HG03066 (cell line): Measurements from ENCODE around the gene ALDH2.
"Not testable (repeated sequence)": the region's sequence is repeated elsewhere in the genome, so short reads cannot be mapped to it uniquely, and the experiment has no call there.

Source experiments
- ATAC-seq: cut with Tn5 transposase; IDR thresholded peaks from one replicate; pipeline ENCODE4 v1.9.1; 2021; ENCODE audit warnings: low read depth; ENCODE audit not compliant: unreplicated experiment

ALDH2 gene

DNA sequence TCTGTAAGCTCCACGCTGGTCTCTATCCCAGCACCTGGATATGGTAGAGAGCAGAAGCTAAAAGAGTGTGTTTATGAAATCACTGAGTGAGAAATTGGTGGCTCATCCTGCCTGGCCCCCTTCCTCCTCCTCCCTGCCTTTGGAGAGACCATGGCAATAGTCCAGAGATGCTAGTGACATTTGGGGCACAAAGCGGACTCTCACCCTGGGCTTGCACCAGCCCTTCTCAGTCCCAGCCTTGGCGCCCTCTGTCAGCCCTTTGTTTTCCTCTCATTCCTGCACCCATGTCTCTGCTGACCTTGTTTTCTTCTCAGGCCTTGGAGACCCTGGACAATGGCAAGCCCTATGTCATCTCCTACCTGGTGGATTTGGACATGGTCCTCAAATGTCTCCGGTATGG, 18.2 kb downstream of the ALDH2 start:
- no peak for ATAC-seq

DNA sequence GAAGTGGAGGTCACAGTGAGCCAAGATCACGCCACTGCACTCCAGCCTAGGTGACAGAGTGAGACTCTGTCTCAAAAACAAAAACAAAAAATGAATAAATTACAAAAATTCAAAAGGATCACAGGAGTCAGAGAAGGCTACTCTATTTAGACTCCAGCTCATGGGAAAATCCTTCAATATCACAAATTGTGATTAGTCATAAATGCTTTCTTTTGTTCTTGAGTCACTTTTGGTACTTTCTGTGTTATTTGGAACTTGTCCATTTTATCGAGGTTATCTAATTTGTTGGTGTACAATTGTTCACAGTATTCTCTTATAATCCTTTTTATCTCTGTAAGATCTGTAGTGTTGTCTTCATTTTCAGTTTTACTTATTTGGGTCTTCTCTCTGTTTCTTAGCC, 18.9 kb downstream of the ALDH2 start:
- ATAC-seq = no peak

DNA sequence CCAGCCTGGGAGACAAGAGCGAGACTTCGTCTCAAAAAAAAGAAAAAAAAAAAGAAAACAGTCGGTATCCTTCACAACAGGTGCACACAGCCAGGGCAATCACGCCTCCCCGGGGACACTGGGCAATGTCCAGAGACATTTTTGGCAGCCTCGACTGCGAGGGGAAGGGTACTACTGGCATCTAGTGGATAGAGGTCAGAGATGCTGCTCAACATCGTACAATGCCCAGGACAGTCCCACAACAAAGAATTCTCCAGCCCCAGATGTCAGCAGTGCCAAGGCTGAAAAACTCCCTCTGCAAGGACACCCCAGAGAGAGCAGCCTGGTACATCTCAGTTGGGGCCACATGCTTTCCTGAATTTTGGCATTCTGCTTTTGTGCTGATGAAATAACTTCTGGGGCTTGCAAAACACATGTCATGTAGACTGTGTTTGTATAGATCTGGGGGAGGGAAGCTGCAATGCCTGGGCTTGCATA, 21.5 kb downstream of the ALDH2 start:
- ATAC-seq = no peak

DNA sequence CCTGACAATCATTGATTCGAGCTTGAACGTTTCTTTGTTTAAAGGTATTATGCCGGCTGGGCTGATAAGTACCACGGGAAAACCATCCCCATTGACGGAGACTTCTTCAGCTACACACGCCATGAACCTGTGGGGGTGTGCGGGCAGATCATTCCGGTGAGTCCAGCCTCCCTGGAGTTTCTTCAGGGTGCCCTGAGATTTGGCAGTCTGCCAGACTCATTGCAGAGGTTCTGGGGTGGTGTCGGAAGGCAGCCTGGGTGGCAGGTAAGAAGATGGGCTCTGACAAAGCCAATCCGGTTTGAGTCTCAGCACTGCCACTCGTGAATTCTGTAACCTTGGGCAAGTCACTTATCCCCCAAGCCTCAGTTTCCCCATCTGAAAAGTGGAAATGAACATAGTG, 23.0 kb downstream of the ALDH2 start:
- ATAC-seq = no peak

DNA sequence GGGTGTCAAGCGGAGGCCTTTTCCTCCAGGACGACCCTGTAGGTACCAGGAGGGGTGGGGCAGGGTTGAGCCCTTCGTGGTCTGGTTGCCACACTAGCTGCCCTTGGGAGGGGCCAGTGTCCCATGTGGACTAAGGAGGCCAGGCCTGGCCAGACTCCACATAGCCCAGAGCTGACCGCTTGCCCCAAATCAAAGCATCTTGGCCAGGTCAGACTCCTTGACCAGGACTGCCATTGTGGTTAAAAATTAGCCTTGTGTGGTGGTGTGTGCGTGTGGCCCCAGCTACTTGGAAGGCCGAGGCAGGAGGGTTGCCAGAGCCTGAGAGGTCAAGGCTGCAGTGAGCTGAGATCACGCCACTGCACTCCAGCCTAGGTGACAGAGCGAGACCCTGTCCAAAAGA, 24.8 kb downstream of the ALDH2 start:
- ATAC-seq = no peak

DNA sequence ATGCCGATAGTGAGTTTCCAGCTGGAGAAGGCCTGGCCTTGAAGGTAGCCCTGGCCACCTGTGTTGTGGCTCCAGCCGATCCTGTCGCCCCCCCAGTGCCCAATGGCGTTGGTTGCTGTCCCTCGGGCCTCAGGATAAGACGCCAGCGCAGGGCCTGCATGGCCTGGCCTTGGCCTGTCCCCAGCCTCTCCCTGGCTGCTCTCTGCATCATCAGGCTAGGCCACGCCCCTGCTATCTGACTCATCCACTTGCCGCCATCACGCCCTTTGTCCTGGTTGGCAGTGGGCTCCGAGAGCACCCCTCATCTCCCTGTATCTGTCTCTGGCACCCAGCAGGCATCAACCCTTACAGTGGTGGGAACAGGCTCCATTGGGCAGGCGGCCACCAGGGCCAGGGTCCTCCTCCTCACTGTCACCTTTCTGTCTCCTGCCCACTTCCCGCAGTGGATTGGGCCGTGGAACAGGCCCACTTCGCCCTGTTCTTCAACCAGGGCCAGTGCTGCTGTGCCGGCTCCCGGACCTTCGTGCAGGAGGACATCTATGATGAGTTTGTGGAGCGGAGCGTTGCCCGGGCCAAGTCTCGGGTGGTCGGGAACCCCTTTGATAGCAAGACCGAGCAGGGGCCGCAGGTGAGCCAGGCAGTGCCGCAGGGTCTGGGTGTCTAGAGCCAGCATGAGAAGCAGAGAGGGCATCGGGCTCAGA, 25.6 kb downstream of the ALDH2 start:
- no peak for ATAC-seq

DNA sequence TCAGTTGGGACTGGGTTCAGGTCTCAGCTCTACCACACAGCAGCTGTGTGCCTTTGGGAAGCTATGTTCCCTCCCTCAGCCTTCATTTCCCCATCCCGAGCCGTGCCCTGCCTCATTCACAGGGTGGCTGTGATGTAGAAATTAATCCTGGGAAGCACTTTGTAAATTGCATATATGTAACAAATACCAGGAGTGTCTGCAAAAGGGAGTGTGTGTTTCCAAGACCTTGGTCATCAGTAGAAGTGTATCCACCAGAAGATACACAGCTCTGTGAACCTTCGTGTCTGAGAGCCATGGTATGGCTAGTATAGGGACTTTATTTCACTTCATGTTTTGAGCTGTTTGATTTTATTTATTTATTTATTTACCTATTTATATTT, 26.1 kb downstream of the ALDH2 start:
- ATAC-seq = no peak

DNA sequence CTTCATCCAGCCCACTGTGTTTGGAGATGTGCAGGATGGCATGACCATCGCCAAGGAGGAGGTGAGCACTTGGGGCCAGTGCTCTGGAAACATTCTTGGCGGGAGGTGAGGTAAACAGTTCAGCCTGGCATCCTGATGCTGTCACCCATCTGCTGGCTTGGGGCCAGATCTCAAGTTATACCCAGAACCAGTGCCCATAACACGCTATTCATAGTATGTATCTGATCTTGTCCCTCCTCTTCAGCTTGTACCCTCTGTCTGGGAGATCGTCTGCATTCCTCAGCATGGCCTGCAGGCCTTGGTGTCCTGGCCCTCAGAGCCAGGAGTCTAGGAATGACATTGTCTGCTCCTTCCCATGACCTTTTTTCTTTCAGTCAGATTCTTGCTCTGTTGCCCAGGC, 31.4 kb downstream of the ALDH2 start:
- ATAC-seq = no peak

DNA sequence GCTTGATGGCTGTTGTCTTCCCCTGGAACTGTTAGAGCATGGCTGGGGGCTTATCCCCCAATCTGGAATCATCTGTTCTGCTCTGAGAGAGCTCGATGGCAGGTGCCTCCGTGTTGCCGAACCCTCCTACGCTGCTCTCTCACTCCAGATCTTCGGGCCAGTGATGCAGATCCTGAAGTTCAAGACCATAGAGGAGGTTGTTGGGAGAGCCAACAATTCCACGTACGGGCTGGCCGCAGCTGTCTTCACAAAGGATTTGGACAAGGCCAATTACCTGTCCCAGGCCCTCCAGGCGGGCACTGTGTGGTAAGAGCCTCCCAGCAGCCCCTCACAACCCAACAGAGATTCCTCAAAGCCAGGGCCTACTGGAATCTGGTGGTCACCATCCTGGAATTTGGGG, 33.0 kb downstream of the ALDH2 start:
- no peak for ATAC-seq

DNA sequence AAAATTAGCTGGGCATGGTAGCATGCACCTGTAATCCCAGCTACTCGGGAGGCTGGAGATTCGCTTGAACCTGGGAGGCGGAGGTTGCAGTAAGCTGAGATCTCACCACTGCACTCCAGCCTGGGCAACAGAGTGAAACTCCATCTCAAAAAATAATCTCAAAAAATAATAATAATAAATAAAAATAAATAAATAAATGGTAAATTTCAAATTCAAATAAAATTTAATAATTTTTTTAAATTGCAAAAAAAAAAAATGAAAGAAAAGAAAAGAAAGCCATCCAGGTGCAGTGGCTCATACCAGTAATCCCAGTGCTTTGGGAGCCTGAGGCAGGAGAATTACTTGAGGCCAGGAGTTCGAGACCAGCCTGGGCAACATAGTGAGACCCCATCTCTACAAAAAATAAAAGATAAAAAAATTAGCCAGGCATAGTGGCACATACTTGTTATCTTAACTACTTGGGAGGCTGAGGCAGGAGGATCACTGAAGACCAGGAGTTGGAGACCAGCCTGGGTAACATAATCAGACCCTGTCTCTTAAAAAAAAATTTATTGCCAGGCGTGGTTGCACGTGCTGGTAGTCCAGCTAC, 36.4 kb downstream of the ALDH2 start:
- ATAC-seq = no peak

DNA sequence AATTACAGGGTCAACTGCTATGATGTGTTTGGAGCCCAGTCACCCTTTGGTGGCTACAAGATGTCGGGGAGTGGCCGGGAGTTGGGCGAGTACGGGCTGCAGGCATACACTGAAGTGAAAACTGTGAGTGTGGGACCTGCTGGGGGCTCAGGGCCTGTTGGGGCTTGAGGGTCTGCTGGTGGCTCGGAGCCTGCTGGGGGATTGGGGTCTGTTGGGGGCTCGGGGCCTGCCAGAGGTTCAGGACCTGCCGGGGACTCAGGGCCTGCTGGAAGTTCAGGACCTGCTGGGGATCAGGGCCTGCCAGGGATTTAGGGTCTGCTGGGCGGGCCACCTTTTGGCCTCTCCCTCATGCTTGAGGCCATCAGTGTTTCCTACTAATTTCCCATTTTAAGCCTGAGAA, 37.1 kb downstream of the ALDH2 start:
- ATAC-seq = no peak

DNA sequence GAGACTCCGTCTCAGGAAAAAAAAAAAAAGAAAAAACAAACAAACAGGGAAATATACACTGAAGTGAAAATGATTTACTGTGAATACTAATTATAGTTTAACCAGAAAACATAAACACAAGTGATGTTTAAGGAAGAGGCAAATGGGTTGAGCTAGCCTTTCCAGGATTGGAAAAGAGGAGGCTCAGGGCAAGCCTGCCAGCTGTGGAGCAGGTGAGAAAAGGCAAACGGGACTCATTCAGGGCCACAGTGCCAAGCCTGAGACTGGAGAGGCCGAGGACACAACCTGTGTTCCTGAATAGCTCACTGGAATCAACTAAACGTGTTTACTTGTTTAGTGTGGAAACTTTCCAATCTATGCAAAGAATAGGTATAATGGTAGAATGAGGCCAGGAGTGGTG, 39.6 kb downstream of the ALDH2 start:
- ATAC-seq = no peak

DNA sequence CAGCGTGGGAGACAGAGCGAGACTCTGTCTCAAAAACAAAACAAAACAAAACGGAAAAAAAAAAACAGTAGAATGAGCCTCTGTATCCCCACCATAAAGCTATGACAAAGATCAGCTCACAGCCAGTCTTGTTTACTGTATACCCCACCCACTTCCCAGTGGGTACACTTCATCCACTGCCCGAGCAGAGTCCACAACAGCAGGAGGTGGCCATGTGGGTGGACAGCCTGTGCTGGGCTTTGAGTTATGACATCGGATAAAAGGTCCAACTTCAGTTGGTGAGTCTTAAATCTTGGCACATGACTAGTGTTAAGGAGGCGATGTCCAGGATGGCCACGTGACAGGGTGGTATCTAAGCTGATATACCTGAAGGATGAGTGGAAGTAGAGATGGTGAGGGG, 40.5 kb downstream of the ALDH2 start:
- no peak for ATAC-seq

DNA sequence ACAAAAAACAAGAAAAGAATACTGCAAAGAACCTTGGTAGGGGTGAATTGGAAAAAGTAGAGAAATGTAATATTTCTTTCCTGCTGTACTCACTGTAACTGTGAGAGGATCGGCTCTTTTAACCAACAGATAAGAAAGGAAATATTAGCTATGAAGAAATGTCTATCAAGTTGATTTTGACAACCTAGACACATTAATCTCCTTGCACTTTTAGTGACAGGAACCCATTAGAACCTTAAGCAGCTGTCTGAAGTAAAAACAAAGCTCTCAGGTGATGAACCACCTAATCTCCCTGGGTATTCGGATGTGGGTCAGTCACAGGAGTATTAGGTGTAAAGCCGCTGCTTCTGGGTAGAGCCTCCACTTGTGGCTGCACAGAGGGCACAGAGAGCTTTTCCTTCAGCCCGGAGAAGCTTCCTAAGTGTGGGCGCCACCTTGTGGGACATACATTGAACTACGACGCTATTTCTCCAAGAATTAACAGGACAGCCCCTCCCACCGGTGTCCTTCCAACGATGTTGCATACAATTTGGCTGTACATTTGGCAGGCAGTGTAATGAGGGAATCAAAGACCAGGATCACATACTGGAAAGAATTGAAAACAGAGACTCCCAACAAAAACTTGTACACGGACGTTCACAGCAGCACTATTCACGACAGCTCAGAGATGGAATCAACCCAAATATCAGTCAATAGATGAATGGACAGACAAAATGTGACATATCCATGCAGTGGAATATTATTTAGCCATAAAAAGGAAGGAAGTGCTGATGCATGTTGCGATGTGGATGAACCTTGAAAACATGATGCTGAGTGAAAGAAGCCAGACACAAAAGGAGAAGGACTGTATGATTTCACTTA, 46.4 kb downstream of the ALDH2 start:
- no peak for ATAC-seq

DNA sequence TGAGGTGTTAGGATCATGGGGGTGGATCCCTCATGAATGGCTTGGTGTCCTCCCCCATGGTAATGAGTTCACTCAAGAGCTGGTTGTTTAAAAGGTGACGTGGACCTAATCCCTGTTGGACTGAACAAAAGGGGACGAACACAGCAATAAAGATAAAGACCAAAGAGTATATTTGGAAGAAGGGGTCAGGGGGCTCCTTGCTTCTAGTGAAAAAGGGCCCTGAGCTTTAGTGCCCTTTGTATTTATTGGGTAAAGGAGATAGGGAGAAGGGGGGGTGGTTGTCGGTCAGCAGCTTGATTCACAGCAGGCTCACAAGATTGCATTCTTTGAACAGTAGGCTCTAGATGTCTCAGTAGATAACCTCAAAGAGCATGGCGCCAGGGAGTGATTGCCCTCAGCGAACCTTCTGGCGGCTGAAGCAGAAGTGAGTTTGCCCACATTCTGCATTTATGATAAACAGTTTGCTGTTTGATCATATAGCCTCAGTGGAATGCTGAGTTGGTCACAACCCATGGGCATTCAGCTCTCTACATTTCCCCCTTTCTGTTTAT, 49.4 kb downstream of the ALDH2 start:
- ATAC-seq = no peak

DNA sequence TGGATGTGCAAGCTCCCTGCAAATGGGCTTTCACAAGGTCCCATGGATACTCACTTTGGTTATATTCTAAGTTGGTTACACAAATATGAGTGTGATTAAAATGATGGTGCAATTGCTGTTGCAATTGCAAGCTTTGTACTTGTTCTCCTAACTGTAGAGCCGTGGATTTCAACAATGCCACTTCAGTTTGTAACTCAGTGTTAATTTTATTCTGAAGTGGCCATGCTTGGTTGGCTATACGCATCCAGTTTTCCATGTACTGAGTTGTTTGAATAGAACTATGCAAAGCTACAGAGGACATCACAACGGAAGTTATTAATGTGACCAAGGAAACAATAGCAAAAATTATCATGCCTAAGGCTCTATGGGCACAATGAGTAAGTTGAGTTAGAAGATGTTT, 50.2 kb downstream of the ALDH2 start:
- ATAC-seq = not testable (repeated sequence)

DNA sequence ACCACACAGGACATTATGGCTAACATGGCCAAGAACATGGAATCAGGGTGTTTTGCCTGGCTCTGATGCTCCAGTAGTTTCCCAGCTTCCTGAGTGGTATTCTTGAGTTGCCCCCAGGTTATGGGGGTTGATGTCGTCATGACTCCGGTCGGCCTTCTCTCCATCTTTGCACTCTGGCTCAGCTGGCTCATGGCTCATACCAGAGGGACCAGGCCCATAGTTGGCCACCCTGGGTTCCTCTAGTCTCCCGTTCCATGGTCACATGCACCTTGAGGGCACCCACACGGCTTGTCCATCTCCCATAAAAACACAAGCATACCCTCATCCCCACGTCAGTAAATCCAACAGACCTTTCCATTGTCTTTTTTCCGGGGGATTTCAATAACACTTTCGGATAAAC, 51.6 kb downstream of the ALDH2 start:
- no peak for ATAC-seq

DNA sequence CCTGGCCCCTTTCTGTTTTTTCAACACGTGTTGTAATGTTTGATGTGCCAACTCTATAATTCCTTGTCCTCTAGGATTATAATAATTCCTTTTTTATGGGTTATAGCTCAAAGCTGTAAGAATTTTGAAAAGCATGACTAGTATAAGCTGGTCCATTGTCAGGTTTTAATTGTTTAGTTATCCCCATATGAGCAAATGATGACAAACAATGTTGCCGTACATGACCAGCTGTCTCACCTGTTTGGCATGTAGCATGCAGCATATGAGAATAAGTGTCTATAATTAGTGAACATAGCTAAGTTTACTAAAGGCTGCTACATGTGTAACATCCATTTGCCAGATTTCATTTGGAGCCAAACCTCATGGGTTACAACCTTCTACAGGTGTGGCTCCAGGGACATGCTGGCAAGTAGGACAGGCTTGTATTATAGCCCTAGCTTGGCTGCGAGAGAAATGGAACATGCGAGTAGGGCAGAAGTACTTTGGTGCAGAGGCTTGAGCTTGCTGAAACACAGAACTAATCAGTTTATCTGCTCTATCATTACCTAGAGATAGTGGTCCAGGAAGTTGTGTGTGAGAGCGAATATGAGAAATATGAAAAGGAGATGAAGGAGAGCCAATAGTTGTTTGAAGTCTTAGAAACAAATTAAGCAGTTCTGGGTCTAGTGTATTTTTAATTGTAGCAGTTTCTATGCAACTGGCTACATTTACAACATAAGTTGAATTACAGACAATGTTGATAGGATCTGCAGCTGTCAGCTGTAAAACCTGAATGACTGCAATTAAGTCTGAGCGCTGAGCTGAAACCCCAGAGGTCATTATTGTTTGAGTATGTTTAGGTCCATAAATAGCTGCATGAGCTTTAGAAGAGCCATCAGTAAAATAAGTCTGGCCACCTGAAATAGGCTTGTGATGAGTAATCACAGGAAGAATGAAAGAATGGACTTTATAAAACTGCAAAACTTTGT, 52.7 kb downstream of the ALDH2 start:
- no peak for ATAC-seq

DNA sequence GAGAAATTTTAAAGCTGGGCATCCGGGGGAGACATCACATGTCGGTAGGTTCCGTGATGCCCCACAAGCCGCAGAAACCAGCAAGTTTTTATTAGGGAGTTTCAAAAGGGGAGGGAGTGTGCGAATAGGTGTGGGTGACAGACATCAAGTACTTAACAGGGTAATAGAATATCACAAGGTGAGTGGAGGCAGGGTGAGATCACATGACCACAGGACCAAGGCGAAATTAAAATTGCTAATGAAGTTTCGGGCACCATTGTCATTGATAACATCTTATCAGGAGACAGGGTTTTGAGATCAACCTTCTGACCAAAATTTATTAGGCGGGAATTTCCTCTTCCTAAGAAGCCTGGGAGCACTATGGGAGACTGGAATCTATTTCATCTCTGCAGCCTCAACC, 54.1 kb downstream of the ALDH2 start:
- not testable (repeated sequence) for ATAC-seq

DNA sequence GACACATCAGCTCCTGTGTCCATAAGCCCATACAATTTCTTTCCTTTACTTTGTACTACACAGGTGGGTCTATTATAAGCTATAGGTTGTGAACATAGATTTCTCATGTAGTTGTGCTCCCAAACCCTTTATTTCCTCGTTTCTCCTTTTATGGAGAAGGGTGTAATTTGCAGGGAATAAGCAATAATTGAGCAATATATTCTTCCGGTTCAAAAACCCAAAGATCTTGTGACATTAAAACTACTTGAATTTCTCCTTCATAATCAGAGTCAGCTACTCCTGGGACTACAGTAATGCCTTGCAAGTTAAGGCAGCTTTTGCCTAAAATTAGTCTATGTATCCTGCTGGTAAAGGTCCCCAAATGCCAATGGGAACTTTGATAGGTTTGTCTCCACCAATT, 56.2 kb downstream of the ALDH2 start:
- ATAC-seq = no peak
